HG03342 (cell line): ENCODE results near the gene EIF4EBP2.

Source experiments
- ATAC-seq: cut with Tn5 transposase; IDR thresholded peaks from one replicate; pipeline ENCODE4 v1.9.1; 2021; ENCODE audit warnings: mild to moderate bottlenecking, moderate library complexity; ENCODE audit not compliant: unreplicated experiment

EIF4EBP2 gene

DNA sequence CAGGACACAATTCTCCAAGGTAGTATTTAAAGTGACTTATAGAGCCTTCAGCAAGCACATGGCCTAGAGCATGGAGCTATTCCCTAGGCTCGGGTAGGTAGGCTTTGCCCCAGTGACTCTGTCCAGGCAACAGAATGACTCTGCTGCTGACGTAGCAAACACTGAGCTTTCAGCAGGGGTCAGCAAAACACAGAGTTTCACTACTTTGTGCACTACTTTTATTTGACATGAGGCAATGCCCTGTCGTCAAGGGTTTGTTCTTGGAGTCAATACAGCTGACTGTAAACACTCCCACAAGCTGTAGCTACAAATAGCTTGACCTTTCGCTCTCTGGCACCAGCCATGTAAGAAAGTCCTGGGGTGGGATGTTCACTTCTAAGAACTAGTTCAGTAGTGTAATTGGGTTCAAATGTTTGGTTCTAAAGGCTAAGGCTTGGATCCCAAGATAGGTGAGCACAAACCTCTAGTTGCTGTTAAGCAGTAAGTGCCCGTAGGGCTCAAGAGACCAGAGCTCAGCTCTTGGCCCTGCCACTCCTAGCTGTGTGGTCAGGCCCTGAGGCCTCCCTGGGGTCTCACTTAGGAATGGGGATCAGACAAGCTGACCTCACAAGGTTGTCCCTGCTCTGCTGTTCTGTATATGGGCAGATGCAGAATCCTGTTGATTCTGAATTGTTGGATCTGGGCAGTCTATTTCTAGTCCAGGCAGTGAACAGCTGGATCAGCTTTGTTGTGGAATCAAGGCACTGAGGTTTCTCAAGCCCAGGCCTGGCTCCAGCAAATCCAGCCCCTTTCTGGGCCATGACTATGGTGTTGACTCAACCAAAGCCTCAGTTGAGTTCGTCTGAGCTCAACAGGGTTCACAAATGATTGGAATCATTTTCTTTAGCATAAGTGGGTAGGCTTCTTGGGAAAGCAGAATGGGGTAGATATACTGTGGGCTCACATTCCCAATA is 26.8 kb downstream of the EIF4EBP2 start:
- no peak for ATAC-seq

DNA sequence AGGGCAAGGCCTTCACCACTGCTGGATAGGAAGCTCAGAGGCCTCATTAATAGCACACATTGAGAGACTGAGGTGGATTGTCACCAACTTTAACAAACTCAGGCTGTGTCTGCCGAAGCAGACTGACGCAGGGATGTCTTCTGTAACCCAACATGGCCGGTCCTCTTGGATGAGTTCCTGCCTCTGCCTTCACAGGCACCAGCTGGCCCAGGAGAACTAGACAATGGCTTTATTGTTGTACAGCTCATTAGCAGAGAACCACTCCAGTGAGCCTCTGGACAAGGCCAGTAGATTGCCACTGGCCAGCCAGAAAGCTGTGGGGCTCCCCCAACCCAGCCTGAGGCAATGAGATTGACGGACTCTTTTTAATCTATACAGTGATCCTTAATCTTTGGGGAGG is 28.2 kb downstream of the EIF4EBP2 start:
- ATAC-seq, result no peak

- no peak for ATAC-seq
Observed at GRCh38 chr10:70432561-70433263, 28.8 kb downstream of the EIF4EBP2 start.

GRCh38 chr10:70433581-70434280 is 29.8 kb downstream of the EIF4EBP2 start:
- ATAC-seq, result no peak

GRCh38 chr10:70435241-70436085 is 31.5 kb downstream of the EIF4EBP2 start:
- no peak for ATAC-seq

DNA sequence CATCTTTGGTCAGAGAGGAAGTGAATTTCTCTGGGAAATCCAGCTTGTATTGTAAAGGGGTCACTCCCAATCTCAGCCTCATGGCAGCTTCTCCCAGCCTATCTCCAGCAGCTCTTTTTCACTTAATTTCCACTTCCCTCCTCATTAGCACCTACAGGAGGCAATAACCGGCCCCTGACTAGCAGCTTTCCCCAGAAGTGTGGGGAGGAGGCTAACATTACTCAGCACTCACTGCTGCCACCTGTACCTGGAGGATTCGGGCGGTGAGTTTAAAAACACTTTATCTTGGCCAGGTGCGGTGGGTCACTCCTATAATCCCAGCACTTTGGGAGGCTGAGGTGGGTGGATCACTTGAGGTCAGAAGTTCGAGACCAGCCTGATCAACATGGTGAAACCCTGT is 33.8 kb downstream of the EIF4EBP2 start:
- no peak for ATAC-seq

DNA sequence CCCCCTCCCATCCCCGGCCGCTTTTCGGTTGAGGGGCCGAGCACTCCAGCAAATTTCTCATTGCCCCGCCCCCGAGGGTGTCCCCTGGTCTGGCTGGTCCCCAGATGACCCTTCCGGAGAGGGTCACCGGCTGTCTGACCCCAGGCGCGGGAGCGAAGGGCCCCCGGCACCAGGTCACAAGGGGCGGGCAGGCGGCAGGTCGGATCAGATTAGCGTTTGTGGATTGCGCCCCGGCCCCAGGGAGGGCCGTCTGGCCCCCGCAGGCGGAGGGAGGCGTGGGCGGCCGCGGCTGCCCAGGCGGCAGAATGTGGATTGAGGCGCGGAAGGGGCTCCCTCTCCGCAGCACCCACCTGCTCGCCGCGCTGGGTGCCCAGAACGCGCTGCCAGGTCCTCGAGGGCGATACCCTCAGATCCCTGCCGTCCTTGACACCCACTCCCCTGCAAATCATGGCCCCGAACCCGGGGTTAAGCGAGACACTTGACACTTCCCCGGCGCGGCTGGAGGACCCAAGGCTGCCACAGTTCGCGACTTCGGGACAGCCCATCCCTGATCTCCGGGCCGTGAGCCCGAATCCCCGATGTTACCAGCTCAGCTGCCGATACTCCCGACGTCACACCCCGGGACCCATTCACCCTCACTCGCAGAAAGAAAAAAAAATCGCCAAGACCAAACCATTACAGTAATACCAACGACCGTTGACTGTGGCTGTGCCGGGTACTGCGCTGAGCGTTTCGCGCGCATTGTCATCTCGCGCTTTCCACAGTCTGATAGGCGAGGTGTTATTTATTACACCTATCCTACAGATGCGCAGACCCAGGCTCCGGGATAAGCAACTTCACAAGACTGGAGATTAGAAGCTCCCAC is 36.6 kb downstream of the EIF4EBP2 start:
- no peak for ATAC-seq

GRCh38 chr10:70441161-70441894 is 37.4 kb downstream of the EIF4EBP2 start, which contains the start of gene NODAL:
TSS of gene NODAL (minus strand) at chr10:70441681. CDS start at chr10:70441667, 14 bp downstream.
- no peak for ATAC-seq

- no peak for ATAC-seq
Observed at GRCh38 chr10:70441895-70442309, 38.0 kb downstream of the EIF4EBP2 start.

DNA sequence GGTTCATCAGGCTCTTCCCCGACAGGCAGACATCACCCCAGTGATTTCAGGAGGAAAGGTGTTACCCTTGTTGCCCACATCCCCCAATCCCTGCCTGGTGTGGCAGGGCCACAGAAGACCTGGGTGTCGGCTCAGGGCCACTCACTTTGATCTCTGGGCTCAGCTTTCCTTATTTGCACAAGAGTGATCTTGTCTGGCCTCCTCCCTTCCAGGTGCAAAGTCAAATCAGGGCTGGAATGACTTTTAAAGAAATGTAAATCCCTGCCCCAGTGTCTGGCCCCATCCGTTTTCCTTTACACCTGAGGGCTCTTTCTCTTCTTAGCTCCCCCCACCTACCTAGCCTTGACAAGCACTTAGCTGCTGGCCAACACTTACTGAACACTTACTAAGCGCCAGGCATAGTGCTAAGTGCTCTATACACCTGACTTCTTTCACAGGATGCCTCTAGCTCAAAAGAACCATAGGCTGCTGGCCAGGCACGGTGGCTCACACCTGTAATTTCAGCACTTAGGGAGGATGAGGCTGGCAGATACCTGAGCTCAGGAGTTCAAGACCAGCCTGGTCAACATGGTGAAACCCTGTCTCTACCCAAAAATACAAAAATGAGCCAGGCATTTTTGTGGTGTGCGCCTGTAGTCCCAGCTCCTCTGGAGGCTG is 38.5 kb downstream of the EIF4EBP2 start:
- no peak for ATAC-seq

- no peak for ATAC-seq
Observed at GRCh38 chr10:70444744-70445143, 40.8 kb downstream of the EIF4EBP2 start.

DNA sequence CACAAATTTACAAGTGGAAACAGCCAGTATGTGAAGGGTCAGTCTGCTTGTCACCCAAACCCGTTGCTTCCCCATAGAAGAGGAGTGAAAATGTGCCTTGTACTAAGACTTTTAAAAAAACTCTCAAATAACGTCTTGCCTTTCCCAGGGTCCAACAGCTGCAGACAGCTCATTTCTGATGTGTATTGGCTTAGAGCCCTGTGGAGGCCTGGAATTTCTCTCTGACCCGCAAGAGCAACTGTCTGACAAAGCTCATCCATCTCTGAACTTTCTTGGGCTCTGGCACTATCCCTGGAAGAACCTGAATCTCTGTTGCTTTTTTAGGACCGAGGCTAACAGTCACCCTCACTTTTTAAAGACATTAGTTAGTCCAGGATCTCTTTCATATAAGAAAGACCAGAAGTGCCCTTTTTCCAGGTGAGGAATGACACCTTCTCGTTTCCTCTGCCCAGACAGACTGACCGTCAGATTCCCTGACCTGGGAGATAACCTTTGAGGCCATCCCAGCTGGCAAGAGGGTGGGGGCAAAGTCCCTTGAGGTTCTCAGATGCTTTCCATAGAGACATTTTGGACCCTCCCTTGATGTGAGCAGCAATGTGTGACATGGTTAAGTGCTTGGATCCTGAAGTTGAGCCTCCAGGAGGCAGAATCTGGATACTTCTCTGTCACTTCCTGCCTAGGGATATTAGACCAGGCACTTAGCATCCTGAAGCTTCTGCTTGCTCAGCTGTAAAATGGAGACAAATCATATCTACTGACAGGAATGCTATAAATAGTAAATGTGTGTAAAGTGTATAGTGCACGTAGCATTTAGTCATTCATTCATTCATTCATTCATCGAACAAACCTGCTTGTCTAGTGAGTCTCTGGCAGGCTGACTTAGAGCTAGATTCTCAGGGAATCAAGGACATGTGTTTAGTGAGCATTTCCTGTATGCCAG is 42.0 kb downstream of the EIF4EBP2 start:
- no peak for ATAC-seq

DNA sequence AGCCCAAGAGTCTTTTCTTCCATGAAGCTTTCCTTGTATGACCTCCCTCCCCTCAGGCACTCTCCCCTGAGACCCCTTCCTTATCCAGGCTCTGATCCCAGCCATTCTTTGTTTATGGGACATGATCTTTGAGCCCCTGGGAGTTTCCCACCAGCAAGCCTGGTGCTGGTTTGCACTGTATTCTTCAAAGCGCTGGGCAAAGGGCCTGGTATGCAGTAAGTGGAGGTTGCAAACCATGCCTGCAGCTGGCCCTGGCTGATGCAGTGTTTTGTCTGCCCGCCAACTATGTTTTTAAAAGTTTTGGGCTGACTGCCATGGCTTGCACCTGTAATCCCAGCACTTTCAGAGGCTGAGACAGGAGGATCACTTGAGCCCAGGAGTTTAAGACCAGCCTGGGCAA is 44.3 kb downstream of the EIF4EBP2 start:
- ATAC-seq, result no peak

DNA sequence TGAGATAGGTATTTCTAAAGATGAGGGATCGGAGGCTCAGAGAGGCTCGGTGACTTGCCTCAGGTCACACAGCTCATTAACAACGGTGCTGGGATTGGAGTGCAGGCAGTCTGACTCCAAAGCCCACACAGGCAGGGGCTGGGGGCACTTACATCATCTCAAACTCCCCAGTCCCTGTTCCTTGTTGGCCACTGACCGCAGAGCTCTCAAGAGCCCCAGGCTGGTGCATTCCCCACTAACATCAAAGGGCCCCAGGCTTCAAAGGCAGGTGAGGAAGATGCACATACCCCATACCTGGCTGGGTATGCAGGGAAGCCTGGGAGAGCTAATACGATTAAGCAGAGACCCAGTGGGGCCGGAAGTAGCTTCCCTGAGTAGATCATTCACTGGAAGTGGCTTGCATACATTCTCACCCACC is 51.3 kb downstream of the EIF4EBP2 start:
- no peak for ATAC-seq

DNA sequence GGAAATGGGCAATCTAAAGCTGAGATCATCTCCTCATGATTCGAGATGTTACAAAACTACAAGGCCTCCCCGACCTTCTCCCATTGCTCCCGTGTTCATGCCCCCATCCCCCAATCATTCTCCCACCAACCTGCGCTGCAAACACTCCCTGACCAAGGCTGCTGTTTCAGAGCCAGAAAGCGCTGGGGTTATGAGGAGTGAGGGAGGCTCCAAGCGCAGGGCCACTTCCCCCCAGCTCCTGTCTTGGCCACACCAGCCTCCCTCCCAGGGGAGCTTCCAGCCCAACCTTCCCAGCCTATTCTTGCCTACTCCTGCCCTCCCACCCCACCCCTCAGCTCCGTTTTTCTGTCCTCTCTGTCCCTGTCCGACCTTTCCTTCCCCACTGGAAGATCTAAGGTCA is 52.2 kb downstream of the EIF4EBP2 start:
- no peak for ATAC-seq

GRCh38 chr10:70457759-70458305 is 53.9 kb downstream of the EIF4EBP2 start:
- ATAC-seq, result no peak
